Keratinocyte (primary cell): ENCODE results near the gene KIF27. TPM values are rescaled to one million over a fixed set of nuclear protein-coding genes. Genes with fewer than 3 reads are reported as not detected.
"Not testable (repeated sequence)": the region's sequence is repeated elsewhere in the genome, so short reads cannot be mapped to it uniquely, and the experiment has no call there.

Experiments
- DNase-seq: peaks from one replicate; pipeline ENCODE4 v3.0.0-alpha.2; 2011; ENCODE audit warnings: low read depth, missing footprints, low spot score
- FAIRE-seq: peaks from 2 replicates; lab custom pipeline; 2011; peaks lifted over from hg19 to GRCh38; lab: Jason Lieb, UNC
- H2AFZ ChIP-seq: 2 replicates; pipeline ENCODE4 v1.6.0; 2012; ENCODE audit warnings: low read length, control low read depth, inconsistent platforms; ENCODE audit not compliant: control insufficient read depth
- H3K27ac ChIP-seq: 2 replicates; pipeline ENCODE4 v1.5.1; 2011; ENCODE audit warnings: low read length; ENCODE audit not compliant: control insufficient read depth, insufficient read depth
- H3K27me3 ChIP-seq: 3 replicates; pipeline ENCODE4 v1.6.0; 2011; ENCODE audit warnings: low read length; ENCODE audit not compliant: control insufficient read depth, insufficient read depth; ENCODE audit errors: extremely low read depth
- H3K36me3 ChIP-seq, 2 experiments: 2 replicates in 1 of 2; 3 replicates in 1 of 2; pipeline ENCODE4 v1.5.1; 2011; ENCODE audit warnings: low read length in 2 of 2, mild to moderate bottlenecking in 1 of 2; ENCODE audit not compliant: control insufficient read depth in 2 of 2, insufficient read depth in 2 of 2; ENCODE audit errors: extremely low read depth in 1 of 2
- H3K4me1 ChIP-seq: 3 replicates; pipeline ENCODE4 v1.5.1; 2011; ENCODE audit warnings: low read length; ENCODE audit not compliant: control insufficient read depth, insufficient read depth; ENCODE audit errors: extremely low read depth
- H3K4me2 ChIP-seq: 3 replicates; pipeline ENCODE4 v1.6.0; 2011; ENCODE audit warnings: low read depth, low read length; ENCODE audit not compliant: control insufficient read depth, insufficient read depth; ENCODE audit errors: extremely low read depth
- H3K4me3 ChIP-seq, 3 experiments: fragments of 200-600 bp in 1 of 3; sonication (generic) in 1 of 3; 2 replicates in 2 of 3; 3 replicates in 1 of 3; pipeline ENCODE4 v1.5.1; 2011 to 2016; ENCODE audit warnings: low read length in 3 of 3, mild to moderate bottlenecking in 3 of 3, control low read depth in 2 of 3, inconsistent platforms in 1 of 3, low read depth in 1 of 3, mixed read lengths in 1 of 3, mixed run types in 1 of 3, moderate library complexity in 1 of 3; ENCODE audit not compliant: control insufficient read depth in 2 of 3, insufficient read depth in 2 of 3; ENCODE audit errors: extremely low read depth in 1 of 3
- H3K79me2 ChIP-seq: 2 replicates; pipeline ENCODE4 v1.6.0; 2012; ENCODE audit warnings: low read length; ENCODE audit not compliant: control insufficient read depth, insufficient read depth
- H3K9ac ChIP-seq: 3 replicates; pipeline ENCODE4 v1.6.0; 2011; ENCODE audit warnings: low read length; ENCODE audit not compliant: control insufficient read depth, insufficient read depth; ENCODE audit errors: extremely low read depth
- H3K9me1 ChIP-seq: 3 replicates; pipeline ENCODE4 v1.6.0; 2011; ENCODE audit warnings: low read length; ENCODE audit not compliant: control insufficient read depth, insufficient read depth; ENCODE audit errors: extremely low read depth
- H3K9me3 ChIP-seq: 2 replicates; pipeline ENCODE4 v1.5.1; 2012; ENCODE audit warnings: low read depth, low read length; ENCODE audit not compliant: control insufficient read depth
- H4K20me1 ChIP-seq: 3 replicates; pipeline ENCODE4 v1.6.0; 2011; ENCODE audit warnings: low read length; ENCODE audit not compliant: control insufficient read depth, insufficient read depth; ENCODE audit errors: extremely low read depth
- CTCF ChIP-seq, 3 experiments: IDR thresholded peaks in 1 of 3; conservative IDR thresholded peaks in 1 of 3; optimal IDR thresholded peaks in 1 of 3; 2 replicates in 2 of 3; 3 replicates in 1 of 3; pipeline versions ENCODE3 to v1.5.1; 2011; ENCODE audit warnings: low read length in 3 of 3, mild to moderate bottlenecking in 3 of 3, moderate library complexity in 2 of 3, control low read depth in 1 of 3, inconsistent platforms in 1 of 3; ENCODE audit not compliant: insufficient read depth in 2 of 3; ENCODE audit errors: extremely low read depth in 1 of 3
- EZH2 ChIP-seq: IDR thresholded peaks from one replicate; pipeline ENCODE4 v1.6.1; 2012; ENCODE audit warnings: inconsistent platforms, mild to moderate bottlenecking, low read length, moderate library complexity
- dilution Hi-C: fragments of 300-500 bp; cut with MboI; formaldehyde crosslinking; loops from one replicate; pipeline ENCODE4 v1.7.0; 2020; ENCODE audit warnings: low sequenced_read_pairs; ENCODE audit not compliant: extremely low pct_ligation_motif_present
- polyA plus RNA-seq, 5 experiments: library from polyadenylated mRNA; depleted of rRNA in 3 of 5; stranded (reverse) in 3 of 5; stranded (forward) in 1 of 5; unstranded in 1 of 5; fragments of >200 nt; gene quantifications; 1 replicate in 1 of 5; 2 replicates in 3 of 5; 3 replicates in 1 of 5; pipeline versions ENCODE4 v1.2.1 to v1.2.3, GENCODE V29; 2011 to 2012; ENCODE audit warnings: missing spikeins in 2 of 5, low read depth in 1 of 5, low replicate concordance in 1 of 5

Gene KIF27
- polyA plus RNA-seq, 1 donor (not counting 4 experiments of a cell fraction or from before 2014, with no cell fraction given), result 2.2 TPM

- H3K9me3 ChIP-seq, H4K20me1 ChIP-seq, H3K79me2 ChIP-seq, H3K27me3 ChIP-seq, H3K9me1 ChIP-seq, DNase-seq, FAIRE-seq, H3K9ac ChIP-seq, H2AFZ ChIP-seq, H3K4me1 ChIP-seq, H3K4me2 ChIP-seq, H3K4me3 ChIP-seq, H3K36me3 ChIP-seq, dilution Hi-C loops, H3K27ac ChIP-seq: not testable (repeated sequence)
These were observed 116.8 kb downstream of the KIF27 start for GRCh38 chr9:83804454-83804853.

GRCh38 chr9:83803941-83804340 is 117.3 kb downstream of the KIF27 start:
- H3K79me2 ChIP-seq, H3K4me2 ChIP-seq, H3K9me3 ChIP-seq, FAIRE-seq, H3K4me3 ChIP-seq, H3K9ac ChIP-seq, H4K20me1 ChIP-seq, H2AFZ ChIP-seq, H3K4me1 ChIP-seq, DNase-seq, dilution Hi-C loops, H3K27me3 ChIP-seq, H3K36me3 ChIP-seq, H3K9me1 ChIP-seq, H3K27ac ChIP-seq: not testable (repeated sequence)

GRCh38 chr9:83800236-83801033 is 120.8 kb downstream of the KIF27 start:
- dilution Hi-C loops, result no loop called here
- no peaks in the 10 kb centered on the region for H3K9me1 ChIP-seq
- no peak for TF ChIP-seq EZH2
- TF ChIP-seq CTCF (optimal IDR thresholded peaks at IDR 0.05 in 1 of 3, IDR thresholded peaks at IDR 0.05 in 1 of 3, conservative IDR thresholded peaks at IDR 0.05 in 1 of 3; ENCODE audit: extremely low read depth in 1 of 3, insufficient read depth in 2 of 3, low read length in 3 of 3), result no peak
- H3K9ac ChIP-seq, result no peak overlapping the region
- no peak for FAIRE-seq
- H3K79me2 ChIP-seq, result no peaks in the 10 kb centered on the region
- no peak overlapping the region for H3K4me3 ChIP-seq
- H3K4me1 ChIP-seq, result no peaks in the 10 kb centered on the region
- no peak overlapping the region for H3K27ac ChIP-seq
- no peaks in the 10 kb centered on the region for H3K27me3 ChIP-seq
- no peaks in the 10 kb centered on the region for H4K20me1 ChIP-seq
- no peak overlapping the region for H2AFZ ChIP-seq
- no peak overlapping the region for H3K4me2 ChIP-seq
- no peaks in the 10 kb centered on the region for H3K36me3 ChIP-seq
- no peak for DNase-seq
- H3K9me3 ChIP-seq, result no peaks in the 10 kb centered on the region
